HEK293 (cell line): ENCODE results near the gene EIF4E1B.

Source experiments
- CTCF ChIA-PET: fragments of 350-600 bp; formaldehyde crosslinking; extraction: SDS; loops from one replicate; lab custom pipeline; 2021; ENCODE audit warnings: antibody characterized with exemption; lab: Yijun Ruan, JAX
- POLR2A ChIA-PET: fragments of 300-600 bp; formaldehyde crosslinking; extraction: SDS; loops from one replicate; lab custom pipeline; 2020; ENCODE audit warnings: antibody characterized with exemption, inconsistent platforms; lab: Yijun Ruan, JAX
- H3K27ac ChIP-seq: fragments of 200-500 bp; sonication (Bioruptor generic); 2 replicates; pipeline ENCODE4 v1.5.1; 2014; ENCODE audit warnings: low read depth, low read length, control low read depth, inconsistent platforms; ENCODE audit errors: extremely low read depth
- H3K36me3 ChIP-seq, 2 experiments: fragments of 200-500 bp in 1 of 2; sonication (Bioruptor generic) in 1 of 2; 1 replicate in 1 of 2; 2 replicates in 1 of 2; pipeline ENCODE4 v1.5.1; 2014 to 2017; ENCODE audit warnings: inconsistent platforms in 2 of 2, low read length in 2 of 2; ENCODE audit not compliant: control insufficient read depth in 2 of 2, insufficient read depth in 1 of 2
- H3K4me1 ChIP-seq: fragments of 200-500 bp; sonication (Bioruptor generic); 2 replicates; pipeline ENCODE4 v1.5.1; 2014; ENCODE audit warnings: mild to moderate bottlenecking, low read length, inconsistent platforms; ENCODE audit not compliant: control insufficient read depth, insufficient read depth
- H3K4me3 ChIP-seq: 2 replicates; pipeline ENCODE4 v1.5.1; 2011; ENCODE audit warnings: low read depth, mild to moderate bottlenecking, control low read depth, low read length, moderate library complexity
- H3K9me3 ChIP-seq: fragments of 200-500 bp; sonication (Bioruptor generic); 2 replicates; pipeline ENCODE4 v1.5.1; 2014; ENCODE audit warnings: low read depth, low read length, inconsistent platforms; ENCODE audit not compliant: control insufficient read depth, insufficient read depth
- AEBP2 ChIP-seq: fragments of 450-650 bp; formaldehyde crosslinking; IDR thresholded peaks from 2 replicates; pipeline ENCODE4 v1.5.1; 2016; ENCODE audit warnings: missing biosample characterization, missing genetic modification characterization, borderline replicate concordance
- BCL11B ChIP-seq: fragments of 450-650 bp; formaldehyde crosslinking; IDR thresholded peaks from 2 replicates; pipeline ENCODE4 v1.5.1; 2016; ENCODE audit warnings: low read depth, missing biosample characterization, missing genetic modification characterization
- EGR2 ChIP-seq: fragments of 450-650 bp; formaldehyde crosslinking; IDR thresholded peaks from 2 replicates; pipeline ENCODE4 v1.5.1; 2016; ENCODE audit warnings: low read depth, missing biosample characterization, missing genetic modification characterization
- GLI2 ChIP-seq: fragments of 450-650 bp; formaldehyde crosslinking; IDR thresholded peaks from 2 replicates; pipeline ENCODE4; 2017; ENCODE audit warnings: missing biosample characterization, missing genetic modification characterization, low read depth, borderline replicate concordance
- HOXD13 ChIP-seq: sonication (generic); formaldehyde crosslinking; IDR thresholded peaks from 2 replicates; pipeline ENCODE4 v1.8.0; 2022; ENCODE audit warnings: missing genetic modification reagents, borderline replicate concordance
- OVOL3 ChIP-seq: fragments of 450-650 bp; formaldehyde crosslinking; IDR thresholded peaks from 2 replicates; pipeline ENCODE4 v1.5.1; 2016; ENCODE audit warnings: missing biosample characterization, missing genetic modification characterization
- RBAK ChIP-seq: fragments of 450-650 bp; formaldehyde crosslinking; IDR thresholded peaks from 2 replicates; pipeline ENCODE4 v1.5.1; 2016; ENCODE audit warnings: missing biosample characterization, missing genetic modification characterization
- SCRT1 ChIP-seq: fragments of 450-650 bp; formaldehyde crosslinking; IDR thresholded peaks from 2 replicates; pipeline ENCODE4 v1.5.1; 2016; ENCODE audit warnings: missing biosample characterization, missing genetic modification characterization, borderline replicate concordance
- ZBTB11 ChIP-seq: fragments of 450-650 bp; formaldehyde crosslinking; conservative IDR thresholded peaks from 2 replicates; pipeline ENCODE4 v1.5.1; 2016; ENCODE audit warnings: low read depth, missing biosample characterization, missing genetic modification characterization
- ZBTB17 ChIP-seq: fragments of 450-650 bp; formaldehyde crosslinking; IDR thresholded peaks from 2 replicates; pipeline ENCODE4 v1.5.1; 2016; ENCODE audit warnings: missing biosample characterization, missing genetic modification characterization
- ZBTB7A ChIP-seq: fragments of 450-650 bp; formaldehyde crosslinking; IDR thresholded peaks from 2 replicates; pipeline ENCODE4 v1.5.1; 2016; ENCODE audit warnings: low read depth, missing biosample characterization, missing genetic modification characterization
- ZFHX2 ChIP-seq: fragments of 450-650 bp; formaldehyde crosslinking; conservative IDR thresholded peaks from 2 replicates; pipeline ENCODE4 v1.5.1; 2016; ENCODE audit warnings: missing biosample characterization, missing genetic modification characterization
- ZNF114 ChIP-seq: fragments of 450-650 bp; formaldehyde crosslinking; IDR thresholded peaks from 2 replicates; pipeline ENCODE4 v1.5.0; 2017; ENCODE audit warnings: missing biosample characterization, missing genetic modification characterization
- ZNF19 ChIP-seq: fragments of 450-650 bp; formaldehyde crosslinking; IDR thresholded peaks from 2 replicates; pipeline ENCODE4; 2016; ENCODE audit warnings: missing biosample characterization, missing genetic modification characterization, low read depth
- ZNF239 ChIP-seq: fragments of 450-650 bp; formaldehyde crosslinking; IDR thresholded peaks from 2 replicates; pipeline ENCODE4 v1.5.1; 2016; ENCODE audit warnings: missing biosample characterization, missing genetic modification characterization
- ZNF366 ChIP-seq: fragments of 450-650 bp; formaldehyde crosslinking; conservative IDR thresholded peaks from 2 replicates; pipeline ENCODE4 v1.5.1; 2016; ENCODE audit warnings: missing biosample characterization, missing genetic modification characterization
- ZNF416 ChIP-seq: fragments of 450-650 bp; formaldehyde crosslinking; IDR thresholded peaks from 2 replicates; pipeline ENCODE4 v1.5.1; 2016; ENCODE audit warnings: missing biosample characterization, missing genetic modification characterization
- ZNF449 ChIP-seq: fragments of 450-650 bp; formaldehyde crosslinking; IDR thresholded peaks from 2 replicates; pipeline ENCODE4 v1.5.1; 2017; ENCODE audit warnings: missing biosample characterization, mild to moderate bottlenecking, missing genetic modification characterization, moderate library complexity
- ZNF473 ChIP-seq: fragments of 450-650 bp; formaldehyde crosslinking; IDR thresholded peaks from 2 replicates; pipeline ENCODE4 v1.5.1; 2017; ENCODE audit warnings: missing biosample characterization, missing genetic modification characterization
- ZNF510 ChIP-seq: fragments of 450-650 bp; formaldehyde crosslinking; IDR thresholded peaks from 2 replicates; pipeline ENCODE4 v1.5.1; 2018; ENCODE audit warnings: mild to moderate bottlenecking, missing genetic modification characterization, missing biosample characterization; ENCODE audit not compliant: insufficient replicate concordance
- ZNF585B ChIP-seq: fragments of 450-650 bp; formaldehyde crosslinking; IDR thresholded peaks from 2 replicates; pipeline ENCODE4 v1.5.1; 2016; ENCODE audit warnings: missing biosample characterization, missing genetic modification characterization
- ZNF626 ChIP-seq: fragments of 450-650 bp; sonication (Bioruptor Pico); formaldehyde crosslinking; IDR thresholded peaks from 2 replicates; pipeline ENCODE4 v1.5.1; 2018; ENCODE audit warnings: missing biosample characterization, missing genetic modification characterization, inconsistent platforms
- ZNF670 ChIP-seq: fragments of 450-650 bp; formaldehyde crosslinking; IDR thresholded peaks from 2 replicates; pipeline ENCODE4 v1.5.1; 2016; ENCODE audit warnings: missing biosample characterization, missing genetic modification characterization, low read depth
- ZNF704 ChIP-seq: fragments of 450-650 bp; formaldehyde crosslinking; IDR thresholded peaks from 2 replicates; pipeline ENCODE4 v1.5.1; 2016; ENCODE audit warnings: missing biosample characterization, missing genetic modification characterization
- TF ChIP-seq, protein P1 (sequence below): fragments of 450-650 bp; formaldehyde crosslinking; IDR thresholded peaks from 2 replicates; pipeline ENCODE4 v1.5.1; 2016; ENCODE audit warnings: missing biosample characterization, missing genetic modification characterization
- TF ChIP-seq, protein P2 (sequence below): fragments of 450-650 bp; formaldehyde crosslinking; IDR thresholded peaks from 2 replicates; pipeline ENCODE4 v1.5.1; 2016; ENCODE audit warnings: missing biosample characterization, missing genetic modification characterization
- TF ChIP-seq, protein P3 (sequence below): fragments of 450-650 bp; formaldehyde crosslinking; IDR thresholded peaks from 2 replicates; pipeline ENCODE4 v1.5.1; 2017; ENCODE audit warnings: missing biosample characterization, missing genetic modification characterization

Gene EIF4E1B

GRCh38 chr5:176659512-176659839 lies 29.0 kb downstream of the EIF4E1B start (continued):
- TF ChIP-seq HOXD13 (CRISPR knock-in tag) (no peak), BCL11B (tag by site-specific recombination) (no peak), ZBTB7A (no peak), SCRT1 (no peak), ZBTB11 (tag by site-specific recombination) (no peak), ZNF510 (no peak), ZNF704 (tag by site-specific recombination) (no peak), GLI2 (tag by site-specific recombination) (no peak), RBAK (no peak), OVOL3 (tag by site-specific recombination) (no peak), ZNF114 (tag by site-specific recombination) (no peak)
- TF ChIP-seq, protein P1, sequence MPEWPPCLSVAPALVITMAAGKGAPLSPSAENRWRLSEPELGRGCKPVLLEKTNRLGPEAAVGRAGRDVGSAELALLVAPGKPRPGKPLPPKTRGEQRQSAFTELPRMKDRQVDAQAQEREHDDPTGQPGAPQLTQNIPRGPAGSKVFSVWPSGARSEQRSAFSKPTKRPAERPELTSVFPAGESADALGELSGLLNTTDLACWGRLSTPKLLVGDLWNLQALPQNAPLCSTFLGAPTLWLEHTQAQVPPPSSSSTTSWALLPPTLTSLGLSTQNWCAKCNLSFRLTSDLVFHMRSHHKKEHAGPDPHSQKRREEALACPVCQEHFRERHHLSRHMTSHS (tag by site-specific recombination): no peak

DNA sequence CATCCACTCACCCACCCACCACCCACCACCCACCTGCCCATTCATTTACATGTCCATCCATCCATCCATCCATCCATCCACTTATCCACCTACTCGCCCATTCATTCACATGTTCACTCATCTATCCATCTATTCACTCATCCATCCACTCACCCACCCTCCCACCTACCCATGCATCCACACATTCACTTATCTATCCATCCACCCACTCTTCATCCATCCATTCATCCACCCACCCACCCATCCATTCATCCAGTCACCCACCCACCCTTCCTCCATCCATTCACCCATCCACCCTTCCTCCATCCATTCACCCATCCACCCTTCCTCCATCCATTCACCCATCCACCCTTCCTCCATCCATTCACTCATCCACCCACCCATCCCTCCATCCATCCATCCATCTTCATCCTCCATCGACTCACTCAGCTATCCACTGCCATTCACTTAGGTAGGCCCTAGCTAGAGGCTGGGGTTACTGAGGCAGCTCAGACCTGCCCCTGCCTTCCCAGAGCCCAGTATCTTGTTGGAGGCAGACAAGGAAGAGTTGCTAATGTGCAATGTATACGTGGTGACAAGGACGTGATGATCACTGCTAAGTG lies 29.5 kb downstream of the EIF4E1B start:
- Histone ChIP-seq H3K36me3 (peaks cover 0 to 4% of the 10 kb centered on the region in 2 experiments; a peak in 1 of 3 replicates), H3K4me3 (no peak overlapping the region), H3K27ac (no peak overlapping the region), H3K9me3 (no peaks in the 10 kb centered on the region), H3K4me1 (no peaks in the 10 kb centered on the region)
- TF ChIP-seq ZNF416 (tag by site-specific recombination): no peak
- peak; percentile 99 for TF ChIP-seq ZFHX2 (tag by site-specific recombination)
- no peak for TF ChIP-seq ZNF473 (tag by site-specific recombination)
- no peak for TF ChIP-seq BCL11B (tag by site-specific recombination)
- TF ChIP-seq ZNF626: no peak
- no peak for TF ChIP-seq ZNF19 (tag by site-specific recombination)
- TF ChIP-seq ZNF239 (tag by site-specific recombination): no peak
- no peak for TF ChIP-seq ZNF585B (tag by site-specific recombination)
- TF ChIP-seq ZNF670 (tag by site-specific recombination): no peak
- peak; percentile 100 for TF ChIP-seq EGR2
- TF ChIP-seq ZNF366 (tag by site-specific recombination): peak; percentile 89
- peak; percentile 91 for TF ChIP-seq ZBTB17 (tag by site-specific recombination)
- no peak for TF ChIP-seq ZNF449 (tag by site-specific recombination)
- TF ChIP-seq, protein P2, sequence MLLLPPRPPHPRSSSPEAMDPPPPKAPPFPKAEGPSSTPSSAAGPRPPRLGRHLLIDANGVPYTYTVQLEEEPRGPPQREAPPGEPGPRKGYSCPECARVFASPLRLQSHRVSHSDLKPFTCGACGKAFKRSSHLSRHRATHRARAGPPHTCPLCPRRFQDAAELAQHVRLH (tag by site-specific recombination): no peak
- no peak for TF ChIP-seq AEBP2 (tag by site-specific recombination)
- TF ChIP-seq, protein P3, sequence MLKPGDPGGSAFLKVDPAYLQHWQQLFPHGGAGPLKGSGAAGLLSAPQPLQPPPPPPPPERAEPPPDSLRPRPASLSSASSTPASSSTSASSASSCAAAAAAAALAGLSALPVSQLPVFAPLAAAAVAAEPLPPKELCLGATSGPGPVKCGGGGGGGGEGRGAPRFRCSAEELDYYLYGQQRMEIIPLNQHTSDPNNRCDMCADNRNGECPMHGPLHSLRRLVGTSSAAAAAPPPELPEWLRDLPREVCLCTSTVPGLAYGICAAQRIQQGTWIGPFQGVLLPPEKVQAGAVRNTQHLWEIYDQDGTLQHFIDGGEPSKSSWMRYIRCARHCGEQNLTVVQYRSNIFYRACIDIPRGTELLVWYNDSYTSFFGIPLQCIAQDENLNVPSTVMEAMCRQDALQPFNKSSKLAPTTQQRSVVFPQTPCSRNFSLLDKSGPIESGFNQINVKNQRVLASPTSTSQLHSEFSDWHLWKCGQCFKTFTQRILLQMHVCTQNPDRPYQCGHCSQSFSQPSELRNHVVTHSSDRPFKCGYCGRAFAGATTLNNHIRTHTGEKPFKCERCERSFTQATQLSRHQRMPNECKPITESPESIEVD (tag by site-specific recombination): no peak
- POLR2A ChIA-PET: interaction anchor here (1.1 to 1.3 kb wide), 2 partner anchors 241 to 243 kb away, joined by 3 read pairs; partner anchors contain the start of gene CLTB
- CTCF ChIA-PET: interaction anchor here (0.5 to 3.7 kb wide), 92 partner anchors 9 to 930 kb away, joined by 3 to 78 read pairs (median 5); partner anchors contain the start of genes HK3, TSPAN17 and ZNF346
